WERI-Rb-1 (cell line): ENCODE results near the gene FAM200C.
"Not testable (repeated sequence)": the region's sequence is repeated elsewhere in the genome, so short reads cannot be mapped to it uniquely, and the experiment has no call there.

ENCODE experiments used
- DNase-seq: peaks from one replicate; pipeline ENCODE4 v3.0.0-alpha.2; 2020
- H3K27ac ChIP-seq: fragments of 250-450 bp; sonication (Bioruptor Pico); 2 replicates; pipeline ENCODE4 v1.5.1; 2020; ENCODE audit warnings: mild to moderate bottlenecking, moderate library complexity
- H3K27me3 ChIP-seq: fragments of 250-450 bp; sonication (Bioruptor Pico); 2 replicates; pipeline ENCODE4 v1.5.1; 2021; ENCODE audit warnings: mild to moderate bottlenecking, low read depth, moderate library complexity; ENCODE audit not compliant: insufficient read depth, severe bottlenecking
- H3K36me3 ChIP-seq: fragments of 250-450 bp; sonication (Bioruptor Pico); 2 replicates; pipeline ENCODE4 v1.5.1; 2020; ENCODE audit warnings: mild to moderate bottlenecking, moderate library complexity
- H3K4me3 ChIP-seq: 2 replicates; pipeline ENCODE4 v1.5.1; 2011; ENCODE audit warnings: low read depth, mild to moderate bottlenecking, control low read depth, low read length
- H3K9me3 ChIP-seq: fragments of 250-450 bp; sonication (Bioruptor Pico); 2 replicates; pipeline ENCODE4 v1.5.1; 2021; ENCODE audit warnings: mild to moderate bottlenecking, moderate library complexity; ENCODE audit not compliant: severe bottlenecking
- CTCF ChIP-seq: IDR thresholded peaks from 2 replicates; pipeline ENCODE4 v1.5.1; 2011; ENCODE audit warnings: low read depth, mild to moderate bottlenecking, control low read depth, inconsistent platforms, low read length

FAM200C gene

GRCh38 chr5:160442824-160443431 is 43.1 kb upstream of the FAM200C start:
- no peak for DNase-seq
- no peak overlapping the region for H3K27ac ChIP-seq
- TF ChIP-seq CTCF, result no peak
- H3K36me3 ChIP-seq, result no peaks in the 10 kb centered on the region
- H3K4me3 ChIP-seq, result no peak overlapping the region
- H3K9me3 ChIP-seq, result peaks cover 6% of the 10 kb centered on the region
- H3K27me3 ChIP-seq, result no peaks in the 10 kb centered on the region

GRCh38 chr5:160441311-160441781 is 41.5 kb upstream of the FAM200C start:
- no peak overlapping the region for H3K4me3 ChIP-seq
- no peak for DNase-seq
- H3K27me3 ChIP-seq, result no peaks in the 10 kb centered on the region
- no peaks in the 10 kb centered on the region for H3K36me3 ChIP-seq
- H3K9me3 ChIP-seq, result peaks cover 3% of the 10 kb centered on the region
- H3K27ac ChIP-seq, result no peak overlapping the region
- TF ChIP-seq CTCF, result no peak

GRCh38 chr5:160439205-160439600 is 39.3 kb upstream of the FAM200C start:
- peak; percentile 89 for DNase-seq
- H3K9me3 ChIP-seq, result no peaks in the 10 kb centered on the region
- TF ChIP-seq CTCF, result peak; percentile 86
- peak overlapping the region; percentile 30 for H3K4me3 ChIP-seq
- no peak overlapping the region for H3K27ac ChIP-seq
- no peaks in the 10 kb centered on the region for H3K36me3 ChIP-seq
- no peaks in the 10 kb centered on the region for H3K27me3 ChIP-seq

- Histone ChIP-seq H3K27ac (no peak overlapping the region), H3K9me3 (no peaks in the 10 kb centered on the region), H3K27me3 (no peaks in the 10 kb centered on the region), H3K36me3 (no peaks in the 10 kb centered on the region), H3K4me3 (peak overlapping the region; percentile 30)
- peak; percentile 87 for TF ChIP-seq CTCF
- peak; percentile 60 for DNase-seq
Observed at GRCh38 chr5:160438316-160439204, 38.7 kb upstream of the FAM200C start.

- Histone ChIP-seq H3K27ac (no peak overlapping the region), H3K4me3 (no peak overlapping the region), H3K9me3 (no peaks in the 10 kb centered on the region), H3K36me3 (no peaks in the 10 kb centered on the region; the same call in 1 of the 2 replicates), H3K27me3 (no peaks in the 10 kb centered on the region)
- DNase-seq, result no peak
- no peak for TF ChIP-seq CTCF
Observed at GRCh38 chr5:160437271-160437670, 37.4 kb upstream of the FAM200C start.

- DNase-seq, H3K27me3 ChIP-seq, H3K4me3 ChIP-seq, H3K36me3 ChIP-seq, H3K27ac ChIP-seq, H3K9me3 ChIP-seq: not testable (repeated sequence)
Observed at GRCh38 chr5:160436661-160437060, 36.8 kb upstream of the FAM200C start.
